ENCODE results near the gene ELP5. TPM values are rescaled to one million over a fixed set of nuclear protein-coding genes. Genes with fewer than 3 reads are reported as not detected.
A peak's percentile ranks its signal among the peaks of the same experiment; 100 is the strongest.

Gene ELP5
- total and polyA plus RNA-seq, 2 donors (not counting 1 experiment from before 2014, with no cell fraction given), result 48.0 to 69.9 TPM

DNA sequence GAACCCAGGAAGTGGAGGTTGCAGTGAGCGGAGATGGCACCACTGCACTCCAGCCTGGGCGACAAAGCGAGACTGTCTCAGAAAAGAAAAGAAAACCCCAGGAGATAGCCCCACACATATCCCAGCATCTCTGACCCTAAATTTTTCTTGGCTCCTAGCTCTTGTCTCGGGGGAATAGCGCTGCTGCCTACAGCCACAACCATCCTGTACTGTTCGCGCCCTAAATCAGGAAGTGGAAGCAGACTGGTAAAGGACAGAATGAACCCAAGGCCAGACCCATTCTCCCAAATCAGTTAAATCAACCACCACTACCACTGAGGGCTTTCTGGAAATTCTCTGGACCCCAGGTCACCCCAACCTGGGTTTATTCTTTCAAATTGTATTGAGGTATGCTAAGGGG lies 2.2 kb upstream of the ELP5 start:
- Histone ChIP-seq H4K20me1 (ENCODE audit: control insufficient read depth, insufficient read depth, low read length, poor library complexity, severe bottlenecking) (peaks cover 18% of the 10 kb centered on the region), H3K4me3 (ENCODE audit: control extremely low read depth in 1 of 5, extremely low read depth in 1 of 5, insufficient read depth in 1 of 5, low read depth in 2 of 5, low read length in 4 of 5) (peak overlapping the region; percentile 39 to 90 (median 78)), H3K27me3 (replicated peaks in 1 of 4; ENCODE audit: control extremely low read depth in 1 of 4, control insufficient read depth in 3 of 4, insufficient read depth in 4 of 4, low read length in 3 of 4) (no peaks in the 10 kb centered on the region), H3K27ac (ENCODE audit: low read length in 2 of 2) (peak overlapping the region; percentile 13 to 100), H3K9me3 (ENCODE audit: control extremely low read depth in 1 of 3, control insufficient read depth in 2 of 3, insufficient read depth in 1 of 3, low read length in 2 of 3) (no peaks in the 10 kb centered on the region), H3K9ac (ENCODE audit: low read length) (peak overlapping the region; percentile 94), H3K4me1 (ENCODE audit: control insufficient read depth in 2 of 2, insufficient read depth in 2 of 2, low read length in 2 of 2) (peaks cover 30 to 33% of the 10 kb centered on the region in 2 donors), H3K36me3 (replicated peaks in 1 of 2; ENCODE audit: control extremely low read depth in 1 of 2, control insufficient read depth in 1 of 2, extremely low read depth in 1 of 2, insufficient read depth in 2 of 2, low read length in 1 of 2) (peaks cover 11 to 31% of the 10 kb centered on the region in 2 experiments), H2AFZ (ENCODE audit: insufficient read depth, low read depth, low read length, poor library complexity, severe bottlenecking) (no peak overlapping the region), H3K79me2 (ENCODE audit: control insufficient read depth, insufficient read depth, low read length) (peaks cover 64% of the 10 kb centered on the region), H3K4me2 (replicated peaks; ENCODE audit: low read depth, low read length, poor library complexity, severe bottlenecking) (peak overlapping the region; percentile 99)
- peak overlapping the region; percentile 94 for H3K27ac Mint-ChIP-seq
- no peaks in the 10 kb centered on the region for H3K9me3 Mint-ChIP-seq (ENCODE audit: insufficient read depth)
- H3K4me1 Mint-ChIP-seq, result peaks cover 44% of the 10 kb centered on the region
- CTCF ChIA-PET, result interaction anchor here (1.0 to 1.3 kb wide), 2 partner anchors 9 to 44 kb away, joined by 3 to 4 read pairs; no protein-coding TSS in a partner anchor
- WGBS (ENCODE audit: insufficient coverage), result 50% methylated on average over 5 of the region's 7 CpGs
- H3K4me3 Mint-ChIP-seq, result peak overlapping the region; percentile 94
- peak; percentile 53 for DNase-seq
- no peak for ATAC-seq (ENCODE audit: low read depth)
- intact Hi-C loops (cut with micrococcal nuclease), result loop anchor here (5.0 kb wide), 2 partner anchors 437 to 607 kb away; partner anchors contain the start of genes CYB5D1, NAA38, TMEM88 and TP53
- H3K27me3 Mint-ChIP-seq, result no peaks in the 10 kb centered on the region
- TF ChIP-seq EZH2 (IDR thresholded peaks at IDR 0.05; ENCODE audit: borderline replicate concordance, insufficient read depth, low read depth, low read length, poor library complexity, severe bottlenecking) (no peak), CTCF (IDR thresholded peaks at IDR 0.05) (no peak)
- POLR2A ChIA-PET, result interaction anchor here (1.1 to 3.6 kb wide), 3 partner anchors 11 to 30 kb away, joined by 3 to 26 read pairs (median 7); partner anchors contain the start of genes ACADVL, DLG4, DVL2 and PHF23

All from B cell (primary cell).